Keratinocyte (primary cell): ENCODE results near the gene ZEB2. TPM values are rescaled to one million over a fixed set of nuclear protein-coding genes. Genes with fewer than 3 reads are reported as not detected.

ENCODE experiments used
- DNase-seq: peaks from one replicate; pipeline ENCODE4 v3.0.0-alpha.2; 2011; ENCODE audit warnings: low read depth, missing footprints, low spot score
- FAIRE-seq: peaks from 2 replicates; lab custom pipeline; 2011; peaks lifted over from hg19 to GRCh38; lab: Jason Lieb, UNC
- H2AFZ ChIP-seq: 2 replicates; pipeline ENCODE4 v1.6.0; 2012; ENCODE audit warnings: low read length, control low read depth, inconsistent platforms; ENCODE audit not compliant: control insufficient read depth
- H3K27ac ChIP-seq: 2 replicates; pipeline ENCODE4 v1.5.1; 2011; ENCODE audit warnings: low read length; ENCODE audit not compliant: control insufficient read depth, insufficient read depth
- H3K27me3 ChIP-seq: 3 replicates; pipeline ENCODE4 v1.6.0; 2011; ENCODE audit warnings: low read length; ENCODE audit not compliant: control insufficient read depth, insufficient read depth; ENCODE audit errors: extremely low read depth
- H3K36me3 ChIP-seq, 2 experiments: 2 replicates in 1 of 2; 3 replicates in 1 of 2; pipeline ENCODE4 v1.5.1; 2011; ENCODE audit warnings: low read length in 2 of 2, mild to moderate bottlenecking in 1 of 2; ENCODE audit not compliant: control insufficient read depth in 2 of 2, insufficient read depth in 2 of 2; ENCODE audit errors: extremely low read depth in 1 of 2
- H3K4me1 ChIP-seq: 3 replicates; pipeline ENCODE4 v1.5.1; 2011; ENCODE audit warnings: low read length; ENCODE audit not compliant: control insufficient read depth, insufficient read depth; ENCODE audit errors: extremely low read depth
- H3K4me2 ChIP-seq: 3 replicates; pipeline ENCODE4 v1.6.0; 2011; ENCODE audit warnings: low read depth, low read length; ENCODE audit not compliant: control insufficient read depth, insufficient read depth; ENCODE audit errors: extremely low read depth
- H3K4me3 ChIP-seq, 3 experiments: fragments of 200-600 bp in 1 of 3; sonication (generic) in 1 of 3; 2 replicates in 2 of 3; 3 replicates in 1 of 3; pipeline ENCODE4 v1.5.1; 2011 to 2016; ENCODE audit warnings: low read length in 3 of 3, mild to moderate bottlenecking in 3 of 3, control low read depth in 2 of 3, inconsistent platforms in 1 of 3, low read depth in 1 of 3, mixed read lengths in 1 of 3, mixed run types in 1 of 3, moderate library complexity in 1 of 3; ENCODE audit not compliant: control insufficient read depth in 2 of 3, insufficient read depth in 2 of 3; ENCODE audit errors: extremely low read depth in 1 of 3
- H3K79me2 ChIP-seq: 2 replicates; pipeline ENCODE4 v1.6.0; 2012; ENCODE audit warnings: low read length; ENCODE audit not compliant: control insufficient read depth, insufficient read depth
- H3K9ac ChIP-seq: 3 replicates; pipeline ENCODE4 v1.6.0; 2011; ENCODE audit warnings: low read length; ENCODE audit not compliant: control insufficient read depth, insufficient read depth; ENCODE audit errors: extremely low read depth
- H3K9me1 ChIP-seq: 3 replicates; pipeline ENCODE4 v1.6.0; 2011; ENCODE audit warnings: low read length; ENCODE audit not compliant: control insufficient read depth, insufficient read depth; ENCODE audit errors: extremely low read depth
- H3K9me3 ChIP-seq: 2 replicates; pipeline ENCODE4 v1.5.1; 2012; ENCODE audit warnings: low read depth, low read length; ENCODE audit not compliant: control insufficient read depth
- H4K20me1 ChIP-seq: 3 replicates; pipeline ENCODE4 v1.6.0; 2011; ENCODE audit warnings: low read length; ENCODE audit not compliant: control insufficient read depth, insufficient read depth; ENCODE audit errors: extremely low read depth
- EZH2 ChIP-seq: IDR thresholded peaks from one replicate; pipeline ENCODE4 v1.6.1; 2012; ENCODE audit warnings: inconsistent platforms, mild to moderate bottlenecking, low read length, moderate library complexity
- dilution Hi-C: fragments of 300-500 bp; cut with MboI; formaldehyde crosslinking; loops from one replicate; pipeline ENCODE4 v1.7.0; 2020; ENCODE audit warnings: low sequenced_read_pairs; ENCODE audit not compliant: extremely low pct_ligation_motif_present
- polyA plus RNA-seq, 5 experiments: library from polyadenylated mRNA; depleted of rRNA in 3 of 5; stranded (reverse) in 3 of 5; stranded (forward) in 1 of 5; unstranded in 1 of 5; fragments of >200 nt; gene quantifications; 1 replicate in 1 of 5; 2 replicates in 3 of 5; 3 replicates in 1 of 5; pipeline versions ENCODE4 v1.2.1 to v1.2.3, GENCODE V29; 2011 to 2012; ENCODE audit warnings: missing spikeins in 2 of 5, low read depth in 1 of 5, low replicate concordance in 1 of 5
- TF ChIP-seq, protein P1 (sequence below), 3 experiments: IDR thresholded peaks in 1 of 3; conservative IDR thresholded peaks in 1 of 3; optimal IDR thresholded peaks in 1 of 3; 2 replicates in 2 of 3; 3 replicates in 1 of 3; pipeline versions ENCODE3 to v1.5.1; 2011; ENCODE audit warnings: low read length in 3 of 3, mild to moderate bottlenecking in 3 of 3, moderate library complexity in 2 of 3, control low read depth in 1 of 3, inconsistent platforms in 1 of 3; ENCODE audit not compliant: insufficient read depth in 2 of 3; ENCODE audit errors: extremely low read depth in 1 of 3

The ZEB2 gene
- polyA plus RNA-seq, 1 donor (not counting 4 experiments of a cell fraction or from before 2014, with no cell fraction given) = 0.12 TPM

DNA sequence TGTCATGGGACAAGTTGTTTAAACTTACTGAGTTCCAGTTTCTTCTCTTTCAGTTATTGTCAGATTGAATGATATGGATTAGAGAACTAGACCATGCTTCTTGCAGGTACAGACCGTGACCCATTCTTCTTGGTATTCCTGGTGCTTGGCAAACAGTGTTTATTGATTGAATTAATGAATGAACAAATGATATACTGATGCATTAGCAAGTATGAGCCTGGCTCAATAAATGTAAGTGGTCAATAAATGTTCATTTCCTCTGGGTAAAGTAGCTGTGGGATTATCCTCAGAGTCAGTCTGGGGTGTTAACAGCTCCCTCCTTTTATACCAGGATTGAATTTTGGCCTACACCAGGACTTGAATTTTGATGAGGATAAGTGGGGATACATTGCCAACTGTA, 160.2 kb downstream of the ZEB2 start:
- no peaks in the 10 kb centered on the region for H3K27me3 ChIP-seq
- no peak overlapping the region for H3K4me2 ChIP-seq
- TF ChIP-seq, protein P1, sequence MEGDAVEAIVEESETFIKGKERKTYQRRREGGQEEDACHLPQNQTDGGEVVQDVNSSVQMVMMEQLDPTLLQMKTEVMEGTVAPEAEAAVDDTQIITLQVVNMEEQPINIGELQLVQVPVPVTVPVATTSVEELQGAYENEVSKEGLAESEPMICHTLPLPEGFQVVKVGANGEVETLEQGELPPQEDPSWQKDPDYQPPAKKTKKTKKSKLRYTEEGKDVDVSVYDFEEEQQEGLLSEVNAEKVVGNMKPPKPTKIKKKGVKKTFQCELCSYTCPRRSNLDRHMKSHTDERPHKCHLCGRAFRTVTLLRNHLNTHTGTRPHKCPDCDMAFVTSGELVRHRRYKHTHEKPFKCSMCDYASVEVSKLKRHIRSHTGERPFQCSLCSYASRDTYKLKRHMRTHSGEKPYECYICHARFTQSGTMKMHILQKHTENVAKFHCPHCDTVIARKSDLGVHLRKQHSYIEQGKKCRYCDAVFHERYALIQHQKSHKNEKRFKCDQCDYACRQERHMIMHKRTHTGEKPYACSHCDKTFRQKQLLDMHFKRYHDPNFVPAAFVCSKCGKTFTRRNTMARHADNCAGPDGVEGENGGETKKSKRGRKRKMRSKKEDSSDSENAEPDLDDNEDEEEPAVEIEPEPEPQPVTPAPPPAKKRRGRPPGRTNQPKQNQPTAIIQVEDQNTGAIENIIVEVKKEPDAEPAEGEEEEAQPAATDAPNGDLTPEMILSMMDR (optimal IDR thresholded peaks at IDR 0.05 in 1 of 3, IDR thresholded peaks at IDR 0.05 in 1 of 3, conservative IDR thresholded peaks at IDR 0.05 in 1 of 3; ENCODE audit: extremely low read depth in 1 of 3, insufficient read depth in 2 of 3, low read length in 3 of 3) = no peak
- TF ChIP-seq EZH2 = no peak
- H3K27ac ChIP-seq = no peak overlapping the region
- no peak overlapping the region for H2AFZ ChIP-seq
- no peaks in the 10 kb centered on the region for H3K36me3 ChIP-seq
- FAIRE-seq (peak; percentile 5), DNase-seq (no peak)
- H3K79me2 ChIP-seq = no peaks in the 10 kb centered on the region
- dilution Hi-C loops = no loop called here
- H3K9me1 ChIP-seq = no peaks in the 10 kb centered on the region
- no peaks in the 10 kb centered on the region for H4K20me1 ChIP-seq
- no peak overlapping the region for H3K9ac ChIP-seq
- H3K4me1 ChIP-seq = peaks cover 20% of the 10 kb centered on the region
- H3K4me3 ChIP-seq = no peak overlapping the region
- H3K9me3 ChIP-seq = no peaks in the 10 kb centered on the region

DNA sequence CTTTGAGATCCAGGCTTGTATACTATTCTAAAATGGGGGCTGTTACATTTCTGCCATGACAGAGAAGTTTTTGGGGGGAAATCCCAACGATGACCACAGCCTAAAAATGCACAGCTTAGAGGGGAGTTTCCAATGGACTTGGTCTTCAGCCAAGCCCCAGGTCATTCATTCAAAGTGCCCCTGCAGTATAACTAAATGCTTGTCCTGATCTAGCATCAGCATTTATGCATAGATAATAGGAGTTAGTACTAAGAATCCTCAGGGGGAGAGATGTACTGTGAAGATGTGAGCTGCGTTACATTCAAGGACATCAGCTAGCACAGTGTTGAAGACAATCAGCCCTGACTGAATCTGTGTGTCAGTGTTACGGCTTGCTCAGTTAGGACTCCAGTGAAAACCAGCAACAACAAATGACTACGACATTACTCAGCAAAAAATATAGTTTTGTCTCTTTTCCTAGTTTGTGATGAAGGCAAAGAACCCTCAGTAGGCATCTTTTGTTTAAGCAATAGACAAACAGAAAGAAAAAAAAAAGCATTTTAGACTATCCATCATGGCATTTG, 160.9 kb downstream of the ZEB2 start:
- peak overlapping the region; percentile 66 for H2AFZ ChIP-seq
- H3K4me1 ChIP-seq = peaks cover 20% of the 10 kb centered on the region
- H3K79me2 ChIP-seq = no peaks in the 10 kb centered on the region
- H3K27me3 ChIP-seq = no peaks in the 10 kb centered on the region
- dilution Hi-C loops = no loop called here
- TF ChIP-seq, protein P1 (optimal IDR thresholded peaks at IDR 0.05 in 1 of 3, IDR thresholded peaks at IDR 0.05 in 1 of 3, conservative IDR thresholded peaks at IDR 0.05 in 1 of 3; ENCODE audit: extremely low read depth in 1 of 3, insufficient read depth in 2 of 3, low read length in 3 of 3) = no peak
- TF ChIP-seq EZH2 = no peak
- H3K27ac ChIP-seq = no peak overlapping the region
- H3K36me3 ChIP-seq = no peaks in the 10 kb centered on the region
- FAIRE-seq (no peak), DNase-seq (no peak)
- H4K20me1 ChIP-seq = no peaks in the 10 kb centered on the region
- no peaks in the 10 kb centered on the region for H3K9me3 ChIP-seq
- H3K9ac ChIP-seq = no peak overlapping the region
- H3K4me2 ChIP-seq = peak overlapping the region; percentile 16
- no peak overlapping the region for H3K4me3 ChIP-seq
- no peaks in the 10 kb centered on the region for H3K9me1 ChIP-seq
